Activated CD4-positive, alpha-beta memory T cell treated with anti-CD3 and anti-CD28 coated beads, Interleukin-2, amount 10 ng/mL, durations not matched to agents 7 days and 5 days (primary cell): ENCODE results near the gene EFCAB11. TPM values are rescaled to one million over a fixed set of nuclear protein-coding genes. Genes with fewer than 3 reads are reported as not detected.

Experiments
- CTCF ChIA-PET: fragments of 350-600 bp; sonication (Branson Sonifier 250); formaldehyde crosslinking; loops from one replicate; lab custom pipeline; 2021; ENCODE audit warnings: antibody characterized with exemption, inconsistent platforms; lab: Charles Lee
- POLR2A ChIA-PET: fragments of 350-600 bp; sonication (Branson Sonifier 250); formaldehyde crosslinking; loops from one replicate; lab custom pipeline; 2021; ENCODE audit warnings: antibody characterized with exemption; lab: Charles Lee
- DNase-seq: peaks from one replicate; pipeline ENCODE4 v3.0.0-alpha.2; 2020
- H3K27ac Mint-ChIP-seq: one replicate; pipeline ENCODE4 v1.8.0; 2021; ENCODE audit warnings: mild to moderate bottlenecking, mixed read lengths
- H3K27me3 Mint-ChIP-seq: one replicate; pipeline ENCODE4 v1.8.0; 2021; ENCODE audit warnings: mixed read lengths
- H3K36me3 Mint-ChIP-seq: one replicate; pipeline ENCODE4 v1.8.0; 2021; ENCODE audit warnings: low read depth, mixed read lengths
- H3K4me1 Mint-ChIP-seq: one replicate; pipeline ENCODE4 v1.8.0; 2021; ENCODE audit warnings: mixed read lengths
- H3K4me3 Mint-ChIP-seq: one replicate; pipeline ENCODE4 v1.8.0; 2021; ENCODE audit warnings: mild to moderate bottlenecking, mixed read lengths
- H3K9me3 Mint-ChIP-seq: one replicate; pipeline ENCODE4 v1.8.0; 2021; ENCODE audit warnings: mixed read lengths
- total RNA-seq, 2 experiments: library from RNA; stranded (reverse); gene quantifications; one replicate each; pipeline ENCODE4 v1.2.3, GENCODE V29; 2021

Gene EFCAB11
- total RNA-seq, 2 experiments from 2014 or later = 9.6 to 9.9 TPM

DNA sequence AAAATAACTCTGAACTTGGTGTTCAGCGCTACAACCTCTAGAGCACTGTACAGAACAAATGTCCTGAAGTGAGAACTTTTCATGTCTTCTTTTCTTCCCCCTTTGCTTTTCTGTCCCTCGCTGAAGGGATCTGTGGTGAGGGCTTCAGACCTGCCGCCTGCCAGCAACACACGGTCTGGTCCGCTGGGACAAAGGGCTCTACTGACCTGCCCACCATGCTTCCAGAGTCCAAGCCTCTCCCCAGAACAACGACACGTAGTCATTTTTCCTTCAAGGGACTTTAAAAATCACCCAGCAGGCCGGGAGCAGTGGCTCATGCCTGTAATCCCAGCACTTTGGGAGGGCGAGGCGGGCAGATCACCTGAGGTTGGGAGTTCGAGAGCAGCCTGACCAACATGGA lies 140.4 kb downstream of the EFCAB11 start:
- ChIA-PET POLR2A (no interaction called here), CTCF (interaction anchor here (0.7 kb wide), 1 partner anchor 223 kb away, joined by 3 read pairs; no protein-coding TSS in a partner anchor)
- no peak for DNase-seq
- Mint-ChIP-seq H3K4me1 (no peaks in the 10 kb centered on the region), H3K27me3 (peaks cover 13% of the 10 kb centered on the region), H3K27ac (no peak overlapping the region), H3K9me3 (no peaks in the 10 kb centered on the region), H3K4me3 (no peak overlapping the region), H3K36me3 (no peaks in the 10 kb centered on the region)

DNA sequence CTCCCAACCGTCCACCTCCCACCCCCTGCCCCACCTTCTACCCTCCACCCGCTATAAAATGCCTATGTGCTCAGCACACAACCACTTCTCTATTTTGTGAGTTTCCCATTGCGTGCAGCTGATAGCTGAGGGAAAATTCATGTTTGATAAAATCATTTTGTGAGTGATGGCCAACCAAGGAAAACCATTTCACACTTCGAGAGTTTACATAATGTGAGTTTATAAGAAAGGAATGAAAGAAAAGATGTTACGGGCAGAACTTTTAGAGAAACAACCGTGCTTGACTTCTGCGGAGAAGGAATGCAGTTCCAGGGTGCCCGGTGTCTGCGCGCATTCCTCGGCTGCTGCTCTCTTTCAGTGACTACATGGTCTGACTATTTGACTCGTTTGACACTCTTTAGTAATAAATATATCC lies 140.9 kb downstream of the EFCAB11 start:
- DNase-seq = no peak
- no peaks in the 10 kb centered on the region for H3K4me1 Mint-ChIP-seq
- POLR2A ChIA-PET = no interaction called here
- H3K9me3 Mint-ChIP-seq = no peaks in the 10 kb centered on the region
- no peak overlapping the region for H3K27ac Mint-ChIP-seq
- H3K4me3 Mint-ChIP-seq = no peak overlapping the region
- CTCF ChIA-PET = interaction anchor here (0.7 kb wide), 1 partner anchor 222 kb away, joined by 3 read pairs; no protein-coding TSS in a partner anchor
- H3K27me3 Mint-ChIP-seq = peaks cover 11% of the 10 kb centered on the region
- no peaks in the 10 kb centered on the region for H3K36me3 Mint-ChIP-seq

DNA sequence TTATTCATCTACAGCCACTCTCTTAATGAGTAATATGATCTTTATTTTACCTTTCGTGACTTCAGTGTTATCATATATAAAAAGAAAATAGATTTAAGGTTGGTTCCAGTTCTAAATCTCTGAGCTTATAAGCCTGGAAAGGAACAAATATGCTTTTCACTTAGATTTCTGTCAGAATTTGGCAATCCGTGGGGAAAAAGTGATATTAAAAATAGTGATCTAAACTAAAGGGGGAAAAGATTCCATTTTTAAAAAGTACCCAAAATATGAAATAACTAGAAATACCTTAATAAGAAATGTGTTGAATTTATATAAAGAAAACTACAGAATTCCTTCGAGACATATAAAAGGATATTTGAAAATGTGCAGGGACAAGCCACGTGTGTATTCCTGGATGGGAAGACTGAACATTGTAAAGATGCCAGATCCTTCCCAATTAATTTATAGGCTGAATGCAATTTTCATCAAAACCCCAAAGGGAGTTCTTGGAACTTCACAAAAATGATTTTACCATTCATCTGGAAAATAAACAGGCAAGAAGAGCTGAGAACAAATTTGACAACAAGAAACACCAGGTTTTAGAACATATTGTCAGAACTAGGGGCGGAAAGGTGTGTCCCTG lies 142.5 kb downstream of the EFCAB11 start:
- no peak overlapping the region for H3K27ac Mint-ChIP-seq
- POLR2A ChIA-PET = no interaction called here
- CTCF ChIA-PET = no interaction called here
- peaks cover 11% of the 10 kb centered on the region for H3K27me3 Mint-ChIP-seq
- DNase-seq = no peak
- no peaks in the 10 kb centered on the region for H3K9me3 Mint-ChIP-seq
- no peaks in the 10 kb centered on the region for H3K36me3 Mint-ChIP-seq
- no peaks in the 10 kb centered on the region for H3K4me1 Mint-ChIP-seq
- H3K4me3 Mint-ChIP-seq = no peak overlapping the region

DNA sequence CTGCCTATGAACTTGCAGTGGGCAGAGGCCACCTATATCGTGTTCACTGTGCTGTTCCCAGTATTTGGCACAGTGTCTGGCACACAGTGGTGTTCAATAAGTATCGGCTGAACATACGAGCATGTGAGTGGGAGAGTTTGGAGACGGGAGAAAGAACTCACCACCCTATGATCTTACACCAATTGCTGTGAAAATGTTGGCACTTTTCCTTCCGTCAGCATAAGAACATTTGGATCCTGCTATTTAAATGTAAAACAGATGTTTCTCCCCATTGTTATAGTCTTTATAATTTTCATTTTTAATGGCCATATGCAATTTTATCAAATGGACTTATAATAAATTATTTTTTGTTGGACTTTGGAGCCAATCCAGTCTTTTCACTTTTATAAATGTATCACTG lies 144.4 kb downstream of the EFCAB11 start:
- no peak overlapping the region for H3K4me3 Mint-ChIP-seq
- DNase-seq = no peak
- no peaks in the 10 kb centered on the region for H3K4me1 Mint-ChIP-seq
- ChIA-PET CTCF (no interaction called here), POLR2A (no interaction called here)
- no peaks in the 10 kb centered on the region for H3K9me3 Mint-ChIP-seq
- no peaks in the 10 kb centered on the region for H3K36me3 Mint-ChIP-seq
- H3K27me3 Mint-ChIP-seq = peaks cover 11% of the 10 kb centered on the region
- no peak overlapping the region for H3K27ac Mint-ChIP-seq

DNA sequence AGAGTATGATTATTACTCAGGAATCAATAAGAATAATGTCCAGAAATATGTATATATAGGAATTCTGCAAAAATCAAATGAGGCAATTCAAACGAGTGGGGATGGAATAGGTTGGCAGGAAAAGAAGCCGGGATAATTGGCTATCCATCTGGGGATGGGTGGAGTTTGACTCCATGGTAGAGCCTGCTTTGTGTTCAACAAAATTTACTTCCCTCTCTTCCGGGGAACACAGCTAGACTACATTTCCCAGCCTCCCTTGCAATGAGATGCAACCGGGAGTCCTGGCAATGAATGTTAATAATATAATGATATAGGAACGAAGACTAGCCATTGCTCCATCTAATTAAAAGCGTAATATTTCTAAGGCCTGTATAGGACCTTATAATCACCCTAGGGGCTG lies 146.6 kb downstream of the EFCAB11 start:
- ChIA-PET POLR2A (no interaction called here), CTCF (interaction anchor here (0.9 kb wide), 1 partner anchor 245 kb away, joined by 3 read pairs; no protein-coding TSS in a partner anchor)
- H3K4me3 Mint-ChIP-seq = no peak overlapping the region
- H3K9me3 Mint-ChIP-seq = no peaks in the 10 kb centered on the region
- peaks cover 6% of the 10 kb centered on the region for H3K27me3 Mint-ChIP-seq
- no peaks in the 10 kb centered on the region for H3K4me1 Mint-ChIP-seq
- no peaks in the 10 kb centered on the region for H3K36me3 Mint-ChIP-seq
- no peak overlapping the region for H3K27ac Mint-ChIP-seq
- DNase-seq = no peak

DNA sequence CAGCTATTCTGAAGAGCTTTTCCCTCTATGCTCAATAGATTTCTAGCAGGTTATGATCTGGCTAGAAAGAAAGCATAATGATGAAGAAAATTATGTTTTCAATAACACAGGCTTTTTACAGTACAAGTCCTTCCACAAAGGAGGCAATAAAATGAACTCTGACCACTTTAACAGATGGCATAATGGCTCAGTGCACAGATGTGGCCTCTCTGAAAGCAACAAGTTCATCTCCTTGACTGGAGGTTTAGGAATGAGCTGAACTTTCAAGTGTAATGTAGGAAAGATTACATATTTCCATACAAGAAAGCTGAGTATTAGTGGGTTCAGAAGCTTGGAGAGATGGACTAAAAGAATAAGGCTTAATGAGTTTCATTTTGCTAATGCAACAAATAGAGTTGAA lies 147.4 kb downstream of the EFCAB11 start:
- H3K4me3 Mint-ChIP-seq = no peak overlapping the region
- no peaks in the 10 kb centered on the region for H3K9me3 Mint-ChIP-seq
- H3K4me1 Mint-ChIP-seq = no peaks in the 10 kb centered on the region
- ChIA-PET POLR2A (no interaction called here), CTCF (interaction anchor here (0.9 to 1.3 kb wide), 2 partner anchors 10 to 245 kb away, joined by 3 read pairs; no protein-coding TSS in a partner anchor)
- H3K36me3 Mint-ChIP-seq = no peaks in the 10 kb centered on the region
- peaks cover 2% of the 10 kb centered on the region for H3K27me3 Mint-ChIP-seq
- DNase-seq = no peak
- no peak overlapping the region for H3K27ac Mint-ChIP-seq

DNA sequence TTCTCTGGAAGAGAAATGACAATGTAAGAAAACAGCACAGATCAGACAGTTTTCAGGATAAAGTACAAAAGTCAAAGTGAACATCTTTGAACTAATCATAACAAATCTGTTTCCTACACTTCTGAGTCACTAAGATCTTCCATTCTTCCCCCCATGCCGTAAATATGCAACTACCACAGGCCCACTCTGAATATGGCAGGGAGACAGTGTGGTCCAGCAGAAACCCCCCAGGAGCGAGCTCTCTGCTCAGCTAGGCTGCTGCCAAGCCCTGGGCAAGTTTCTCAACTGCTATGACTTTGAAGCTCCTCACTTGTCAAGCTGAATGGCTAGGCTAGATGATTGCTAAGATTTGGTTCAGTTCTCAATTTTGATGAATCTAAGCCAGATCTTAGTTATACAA lies 148.1 kb downstream of the EFCAB11 start:
- Mint-ChIP-seq H3K9me3 (no peaks in the 10 kb centered on the region), H3K27me3 (peaks cover 2% of the 10 kb centered on the region), H3K4me3 (no peak overlapping the region), H3K27ac (no peak overlapping the region), H3K36me3 (no peaks in the 10 kb centered on the region), H3K4me1 (no peaks in the 10 kb centered on the region)
- ChIA-PET POLR2A (no interaction called here), CTCF (interaction anchor here (1.3 to 1.5 kb wide), 2 partner anchors 11 to 779 kb away, joined by 3 read pairs; no protein-coding TSS in a partner anchor)
- DNase-seq = no peak

DNA sequence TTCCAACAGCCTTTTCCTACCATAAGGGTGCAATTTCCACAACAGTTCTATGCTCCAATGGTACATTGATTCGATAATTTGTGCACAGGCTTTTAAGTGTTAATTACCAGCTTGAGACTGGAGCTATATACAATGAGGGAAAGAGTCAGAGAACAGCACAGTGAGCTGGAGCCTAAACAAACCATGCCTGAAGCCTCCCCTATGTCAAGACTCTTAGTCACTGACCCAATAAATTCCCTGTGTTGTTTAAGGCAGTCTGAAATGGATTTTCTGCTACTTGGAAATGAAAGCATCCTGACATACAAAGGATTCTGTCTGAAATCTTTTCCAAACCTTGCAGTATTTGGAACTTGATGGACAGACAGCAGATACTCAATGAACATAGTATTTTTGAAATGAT lies 149.0 kb downstream of the EFCAB11 start:
- Mint-ChIP-seq H3K4me1 (no peaks in the 10 kb centered on the region), H3K36me3 (no peaks in the 10 kb centered on the region), H3K9me3 (no peaks in the 10 kb centered on the region), H3K27me3 (peaks cover 2% of the 10 kb centered on the region), H3K4me3 (no peak overlapping the region), H3K27ac (no peak overlapping the region)
- ChIA-PET CTCF (interaction anchor here (0.9 to 1.5 kb wide), 3 partner anchors 12 to 778 kb away, joined by 3 read pairs; no protein-coding TSS in a partner anchor), POLR2A (no interaction called here)
- no peak for DNase-seq

DNA sequence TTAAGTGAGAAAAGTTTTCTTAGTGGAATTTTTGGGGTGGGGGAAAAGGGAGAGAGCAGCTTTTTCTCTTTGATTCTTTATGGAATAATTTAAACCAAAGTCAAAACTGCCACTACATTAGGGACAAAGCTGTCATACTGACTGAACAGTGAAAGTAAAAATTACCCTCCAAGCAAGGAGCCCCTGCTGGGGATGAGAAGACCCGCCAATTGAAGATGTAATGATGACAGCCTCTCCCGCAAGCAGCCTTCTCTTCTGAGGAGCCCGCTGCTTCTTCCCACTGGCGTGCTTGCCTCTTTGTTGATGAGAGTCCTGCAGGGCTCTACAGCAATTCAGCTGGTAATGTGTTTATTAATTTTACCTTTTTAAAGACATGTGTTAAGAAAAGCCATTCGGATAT lies 151.0 kb downstream of the EFCAB11 start:
- no peak for DNase-seq
- ChIA-PET POLR2A (no interaction called here), CTCF (no interaction called here)
- Mint-ChIP-seq H3K4me1 (no peaks in the 10 kb centered on the region), H3K27ac (no peak overlapping the region), H3K9me3 (no peaks in the 10 kb centered on the region), H3K36me3 (no peaks in the 10 kb centered on the region), H3K4me3 (no peak overlapping the region), H3K27me3 (peaks cover 2% of the 10 kb centered on the region)

DNA sequence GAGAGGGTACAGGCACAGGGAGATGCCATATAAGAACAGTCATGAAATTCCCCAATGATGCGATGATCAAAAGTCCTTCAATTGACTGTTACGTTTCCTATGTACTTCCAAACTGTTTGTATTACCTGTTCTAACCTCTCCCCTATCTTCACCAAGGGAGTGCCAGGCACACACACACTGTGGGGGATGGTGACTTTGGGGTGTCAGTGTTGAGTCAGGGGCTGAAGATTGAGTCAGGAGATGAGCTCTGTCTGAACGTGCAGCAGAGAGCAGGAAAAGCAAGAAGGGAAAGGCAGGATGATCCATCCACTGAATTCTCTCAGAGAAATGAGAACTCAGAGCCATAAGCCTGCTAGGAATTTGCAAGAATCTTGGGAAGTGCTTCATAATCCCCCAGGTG lies 153.4 kb downstream of the EFCAB11 start:
- no peak for DNase-seq
- H3K36me3 Mint-ChIP-seq = no peaks in the 10 kb centered on the region
- no peaks in the 10 kb centered on the region for H3K4me1 Mint-ChIP-seq
- no peak overlapping the region for H3K4me3 Mint-ChIP-seq
- CTCF ChIA-PET = no interaction called here
- POLR2A ChIA-PET = no interaction called here
- peaks cover 2% of the 10 kb centered on the region for H3K27me3 Mint-ChIP-seq
- H3K9me3 Mint-ChIP-seq = no peaks in the 10 kb centered on the region
- no peak overlapping the region for H3K27ac Mint-ChIP-seq

DNA sequence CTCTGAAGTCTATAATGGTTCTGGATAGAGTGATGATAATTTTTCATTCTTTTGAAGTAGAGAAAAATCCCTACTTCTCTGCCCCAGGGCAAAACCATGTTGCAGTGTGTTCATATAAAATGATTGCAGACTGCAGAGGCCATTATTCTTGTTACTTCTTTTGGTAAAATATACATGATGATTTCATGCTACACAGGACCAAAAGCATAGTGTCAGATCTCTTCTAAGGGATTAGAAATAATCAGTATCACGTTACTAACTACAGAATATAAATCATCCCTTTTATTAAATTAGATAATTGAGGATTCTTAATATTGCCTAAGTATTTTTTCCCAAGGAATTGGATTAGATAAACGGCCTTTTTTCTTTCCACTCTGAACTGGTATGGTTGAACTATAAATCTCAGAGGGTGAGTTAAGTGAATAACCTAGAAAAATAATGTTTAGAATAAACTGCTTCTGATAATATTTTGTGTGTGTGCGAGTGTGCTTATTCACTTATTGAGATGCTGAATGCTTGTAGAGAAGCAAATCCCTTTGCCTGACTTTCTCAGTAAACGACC lies 156.2 kb downstream of the EFCAB11 start:
- DNase-seq = no peak
- POLR2A ChIA-PET = no interaction called here

DNA sequence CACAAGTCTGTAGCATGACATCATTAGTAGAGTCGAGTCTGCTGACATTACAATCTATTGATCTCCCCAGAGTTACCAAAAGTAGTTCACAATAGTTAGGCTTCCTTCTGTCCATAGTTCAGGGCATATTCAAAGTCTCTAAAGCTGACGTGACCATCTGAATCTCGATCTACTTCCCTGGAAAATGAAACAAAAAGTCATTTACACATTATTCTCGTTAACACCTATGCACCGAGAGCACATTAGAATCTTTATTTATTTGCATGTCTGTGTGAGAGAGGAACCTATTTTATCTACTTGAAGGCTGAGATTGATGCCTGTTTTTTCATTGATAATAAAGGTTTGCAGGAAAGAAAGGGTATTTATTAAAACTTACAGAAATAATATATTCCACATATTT lies 157.4 kb downstream of the EFCAB11 start:
- Mint-ChIP-seq H3K27me3 (no peaks in the 10 kb centered on the region), H3K4me3 (no peak overlapping the region)
- CTCF ChIA-PET = no interaction called here

More for the DNA sequence above, 156.2 kb downstream of the EFCAB11 start:
- no peaks in the 10 kb centered on the region for H3K27me3 Mint-ChIP-seq
- no peak overlapping the region for H3K27ac Mint-ChIP-seq
- CTCF ChIA-PET = no interaction called here
- no peaks in the 10 kb centered on the region for H3K36me3 Mint-ChIP-seq
- H3K9me3 Mint-ChIP-seq = no peaks in the 10 kb centered on the region
- no peaks in the 10 kb centered on the region for H3K4me1 Mint-ChIP-seq
- H3K4me3 Mint-ChIP-seq = no peak overlapping the region

DNA sequence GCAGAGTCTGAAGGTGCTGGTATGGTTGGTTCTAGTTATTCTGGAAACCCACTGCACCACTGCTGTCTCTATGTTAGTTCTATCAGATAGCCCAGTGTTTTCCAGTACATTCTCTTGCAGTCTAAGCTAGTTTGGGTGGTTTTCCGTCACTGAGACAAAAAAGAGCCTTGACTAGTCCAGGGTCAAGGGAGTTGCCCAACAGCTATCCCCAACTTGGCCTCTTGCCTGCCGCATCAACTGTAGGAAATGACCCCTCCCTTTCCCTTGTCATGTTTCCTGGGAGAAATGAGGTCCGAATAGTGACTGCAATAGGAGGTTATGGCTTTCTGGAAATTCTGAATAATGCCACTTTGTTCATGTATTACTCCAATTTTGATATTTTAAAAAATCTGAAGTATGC lies 160.4 kb downstream of the EFCAB11 start:
- no peak overlapping the region for H3K4me3 Mint-ChIP-seq
- no peak for DNase-seq
- no peaks in the 10 kb centered on the region for H3K4me1 Mint-ChIP-seq
- ChIA-PET CTCF (no interaction called here), POLR2A (no interaction called here)
- no peak overlapping the region for H3K27ac Mint-ChIP-seq
- peaks cover 2% of the 10 kb centered on the region for H3K27me3 Mint-ChIP-seq
- H3K36me3 Mint-ChIP-seq = no peaks in the 10 kb centered on the region
- no peaks in the 10 kb centered on the region for H3K9me3 Mint-ChIP-seq

More for the DNA sequence above, 157.4 kb downstream of the EFCAB11 start:
- no peak for DNase-seq
- no peaks in the 10 kb centered on the region for H3K9me3 Mint-ChIP-seq
- no peaks in the 10 kb centered on the region for H3K4me1 Mint-ChIP-seq
- H3K36me3 Mint-ChIP-seq = no peaks in the 10 kb centered on the region
- H3K27ac Mint-ChIP-seq = no peak overlapping the region
- POLR2A ChIA-PET = no interaction called here

DNA sequence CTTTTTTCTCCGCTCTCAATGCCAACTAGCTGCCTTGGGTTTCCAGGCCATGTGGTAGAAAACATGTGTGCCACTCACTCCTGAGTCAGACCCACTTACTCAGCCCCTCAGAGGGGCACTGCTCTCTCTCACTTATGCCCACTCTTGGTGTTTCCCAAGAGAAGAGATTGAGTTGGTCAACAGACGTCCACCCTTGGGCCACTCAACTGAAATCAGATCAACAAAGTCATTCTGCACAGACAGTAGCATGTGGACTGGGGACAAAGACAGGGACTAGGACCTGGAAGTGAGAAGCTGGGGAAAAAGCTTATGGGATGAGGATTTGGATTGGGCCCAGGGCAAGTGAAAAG lies 161.2 kb downstream of the EFCAB11 start:
- ChIA-PET CTCF (interaction anchor here (1.0 kb wide), 1 partner anchor 12 kb away, joined by 3 read pairs; no protein-coding TSS in a partner anchor), POLR2A (no interaction called here)
- H3K27ac Mint-ChIP-seq = no peak overlapping the region
- no peaks in the 10 kb centered on the region for H3K4me1 Mint-ChIP-seq
- no peak overlapping the region for H3K4me3 Mint-ChIP-seq
- H3K36me3 Mint-ChIP-seq = no peaks in the 10 kb centered on the region
- no peaks in the 10 kb centered on the region for H3K9me3 Mint-ChIP-seq
- H3K27me3 Mint-ChIP-seq = peaks cover 2% of the 10 kb centered on the region
- no peak for DNase-seq
